Heart right ventricle (tissue), 16 donors: Measurements from ENCODE around the gene PPP6R3. TPM values are rescaled to one million over a fixed set of nuclear protein-coding genes. Genes with fewer than 3 reads are reported as not detected.

Experiments used
- ATAC-seq, 8 donors: fragments of 200-7000 bp; cut with Tn5 transposase; one replicate each; pipeline ENCODE4 v1.9.1; 2020; ENCODE audit warnings: mild to moderate bottlenecking in 8 of 8, moderate library complexity in 8 of 8, moderate number of reproducible peaks in 1 of 8
- DNase-seq, 2 donors: peaks; one replicate each; pipeline ENCODE4 v3.0.0-alpha.2; 2020
- H3K27ac ChIP-seq, 10 donors: fragments of 200-600 bp; sonication (generic) in 2 of 10; one replicate each; pipeline versions ENCODE4 v1.5.0 to v1.8.0; 2020 to 2022; ENCODE audit warnings: mild to moderate bottlenecking in 3 of 10
- H3K27me3 ChIP-seq, 7 donors: fragments of 200-600 bp; one replicate each; pipeline ENCODE4 v1.8.0; 2021 to 2022; ENCODE audit warnings: mild to moderate bottlenecking in 2 of 7
- H3K36me3 ChIP-seq, 9 donors: fragments of 200-600 bp; sonication (generic) in 1 of 9; one replicate each; pipeline versions ENCODE4 v1.5.0 to v1.8.0; 2020 to 2022; ENCODE audit warnings: mild to moderate bottlenecking in 2 of 9
- H3K4me1 ChIP-seq, 9 donors: fragments of 200-600 bp; sonication (generic) in 1 of 9; one replicate each; pipeline versions ENCODE4 v1.5.0 to v1.8.0; 2020 to 2022; ENCODE audit warnings: mild to moderate bottlenecking in 4 of 9
- H3K4me3 ChIP-seq, 10 donors: fragments of 200-600 bp; sonication (generic) in 2 of 10; one replicate each; pipeline versions ENCODE4 v1.5.0 to v1.8.0; 2020 to 2022; ENCODE audit warnings: mild to moderate bottlenecking in 7 of 10, moderate library complexity in 2 of 10
- H3K9me3 ChIP-seq, 11 donors: fragments of 200-600 bp in 10 of 11; sonication (generic) in 2 of 11; one replicate each; pipeline versions ENCODE4 v1.5.0 to v1.8.0; 2013 to 2022; ENCODE audit warnings: mild to moderate bottlenecking in 2 of 11, control low read depth in 1 of 11, moderate library complexity in 1 of 11
- WGBS, 2 donors: extraction: QIAGEN DNeasy Blood & Tissue Kit; methylation state at CpG; one replicate each; pipeline ENCODE4 v1.1.7; 2013; ENCODE audit warnings: inconsistent platforms in 1 of 2; 5-methylcytosine and 5-hydroxymethylcytosine counted together
- intact Hi-C, 10 donors: fragments of 100-400 bp; cut with DNase I; formaldehyde crosslinking; loops; one replicate each; pipeline versions ENCODE4 v1.11.1 to v1.14.2; 2022
- polyA plus RNA-seq, 2 donors: library from polyadenylated mRNA; stranded (reverse); fragments of 200-250 nt; gene quantifications; one replicate each; pipeline ENCODE4 v1.2.3, GENCODE V29; 2013
- total RNA-seq, 10 donors: library from RNA; stranded (reverse); fragmentation: NEBNext Ultra II Directional in 3 of 10; extraction: Animal tissue kit (Norgen Biotek cat#: 25700) in 3 of 10; gene quantifications; one replicate each; pipeline versions ENCODE4 v1.2.1 to v1.2.4, GENCODE V29; 2021 to 2023
- TF ChIP-seq, protein P1 (sequence below), 9 donors: fragments of 200-600 bp; sonication (generic) in 2 of 9; IDR thresholded peaks; one replicate each; pipeline versions ENCODE4 v1.5.0 to v1.8.0; 2021 to 2022; ENCODE audit warnings: antibody characterized with exemption in 9 of 9, mild to moderate bottlenecking in 5 of 9, moderate library complexity in 1 of 9
- donor health status: Arrhythmogenic right ventricular cardiomyopathy.
- donor health status: ischemic (EF 13 %, LVEDD 7.1; RV severe dilation, severe dysfunction).
- donor health status: healthy with polysubstance abuse.
- donor health status: DM: no; HTN: yes; CAD: no.
- donor health status: DM: no; HTN: no; CAD: no.
- donor health status: ischemic (EF 25% LVEDD 6.9; RV normal size, moderate dysfunction).
- donor health status: ischemic (EF 25% LVEDD 5.7; RV mildly dilated, moderate dysfunction).
- donor health status: healthy.
- donor health status: DM: yes; HTN: yes; CAD: no.
- donor health status: Ischemic cardiomyopathy.
- donor health status: ischemic (EF 35%, LVEDD 5.7; RV mildly dilated, moderate dysfunction).
- donor health status: nonischemic (EF 11% LVEDD 7.7; RV severe dilation, severe dysfunction).
- donor health status: DM: yes; HTN: yes; CAD: no.
- donor health status: PGD.
- donor health status: ischemic (EF 29% LVEDD 5.4; RV normal size, mild dysfunction).
- donor health status: nonischemic (EF 23%, LVEDD 6.1; RV moderate dilation, normal function).

The PPP6R3 gene
- total and polyA plus RNA-seq, 12 donors = 18.4 to 98.1 (median 80.8) TPM

DNA sequence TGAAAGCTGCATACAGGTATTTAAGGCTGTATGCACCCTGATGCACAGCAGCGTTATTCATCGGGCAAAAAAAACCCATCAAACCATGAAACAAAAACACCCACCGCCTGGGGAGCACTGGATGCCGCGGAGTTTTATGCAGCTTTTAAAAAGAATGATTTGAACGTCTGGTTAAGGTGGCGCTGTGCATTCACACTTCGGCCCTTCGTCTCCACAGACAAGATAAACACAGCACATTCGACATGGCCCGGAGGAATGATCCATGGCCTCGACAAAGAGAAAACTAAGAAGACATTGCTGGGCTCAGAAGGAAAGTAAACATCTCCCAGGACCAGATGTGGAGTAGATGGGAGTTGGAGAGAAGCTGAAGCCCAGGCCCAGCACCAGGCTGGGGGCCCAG is 183.0 kb downstream of the PPP6R3 start:
- peaks cover 0 to 7% (median 0%) of the 10 kb centered on the region in 7 donors for H3K27me3 ChIP-seq
- intact Hi-C loops = no loop called here
- peaks cover 0 to 21% (median 14%) of the 10 kb centered on the region in 11 donors for H3K9me3 ChIP-seq

DNA sequence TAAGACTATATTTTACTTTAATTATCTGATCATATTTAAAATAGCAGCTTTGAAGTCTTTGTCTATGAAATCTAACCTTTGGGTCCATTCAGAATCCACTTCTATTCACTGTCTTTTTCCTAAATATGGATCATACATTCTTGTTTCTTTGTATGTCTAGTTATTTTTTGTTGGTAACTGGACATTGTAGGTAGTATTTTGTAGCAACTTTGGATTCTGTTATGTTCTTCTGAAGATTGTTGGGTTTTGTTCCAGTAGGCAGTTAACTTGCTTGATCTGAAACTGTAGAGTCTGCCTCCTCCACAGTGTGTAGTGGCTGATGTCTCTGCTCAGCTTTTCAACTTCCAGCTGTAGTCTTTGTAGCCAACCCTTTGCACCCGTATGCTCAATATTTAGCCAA is 186.3 kb downstream of the PPP6R3 start:
- intact Hi-C loops = no loop called here
- TF ChIP-seq, protein P1, sequence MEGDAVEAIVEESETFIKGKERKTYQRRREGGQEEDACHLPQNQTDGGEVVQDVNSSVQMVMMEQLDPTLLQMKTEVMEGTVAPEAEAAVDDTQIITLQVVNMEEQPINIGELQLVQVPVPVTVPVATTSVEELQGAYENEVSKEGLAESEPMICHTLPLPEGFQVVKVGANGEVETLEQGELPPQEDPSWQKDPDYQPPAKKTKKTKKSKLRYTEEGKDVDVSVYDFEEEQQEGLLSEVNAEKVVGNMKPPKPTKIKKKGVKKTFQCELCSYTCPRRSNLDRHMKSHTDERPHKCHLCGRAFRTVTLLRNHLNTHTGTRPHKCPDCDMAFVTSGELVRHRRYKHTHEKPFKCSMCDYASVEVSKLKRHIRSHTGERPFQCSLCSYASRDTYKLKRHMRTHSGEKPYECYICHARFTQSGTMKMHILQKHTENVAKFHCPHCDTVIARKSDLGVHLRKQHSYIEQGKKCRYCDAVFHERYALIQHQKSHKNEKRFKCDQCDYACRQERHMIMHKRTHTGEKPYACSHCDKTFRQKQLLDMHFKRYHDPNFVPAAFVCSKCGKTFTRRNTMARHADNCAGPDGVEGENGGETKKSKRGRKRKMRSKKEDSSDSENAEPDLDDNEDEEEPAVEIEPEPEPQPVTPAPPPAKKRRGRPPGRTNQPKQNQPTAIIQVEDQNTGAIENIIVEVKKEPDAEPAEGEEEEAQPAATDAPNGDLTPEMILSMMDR (IDR thresholded peaks at IDR 0.05) = no peak
- peaks cover 0 to 4% (median 0%) of the 10 kb centered on the region in 9 donors for H3K4me1 ChIP-seq
- H3K9me3 ChIP-seq = peaks cover 0 to 21% (median 14%) of the 10 kb centered on the region in 11 donors
- H3K27me3 ChIP-seq = peaks cover 0 to 27% (median 25%) of the 10 kb centered on the region in 7 donors
- ATAC-seq (no peak), DNase-seq (no peak)
- no peaks in the 10 kb centered on the region for H3K36me3 ChIP-seq
- 92 to 96% methylated on average over 1 of the region's 1 CpG for WGBS, 2 donors
- H3K4me3 ChIP-seq = no peak overlapping the region
- H3K27ac ChIP-seq = no peak overlapping the region

More for the DNA sequence above, 183.0 kb downstream of the PPP6R3 start:
- no peak for DNase-seq
- no peaks in the 10 kb centered on the region for H3K36me3 ChIP-seq
- WGBS, 2 donors = 32 to 54% methylated on average over 12 of the region's 12 CpGs
- H3K27ac ChIP-seq = no peak overlapping the region
- H3K4me1 ChIP-seq = no peaks in the 10 kb centered on the region
- no peak for ATAC-seq
- TF ChIP-seq, protein P1 (IDR thresholded peaks at IDR 0.05) = no peak
- H3K4me3 ChIP-seq = no peak overlapping the region

DNA sequence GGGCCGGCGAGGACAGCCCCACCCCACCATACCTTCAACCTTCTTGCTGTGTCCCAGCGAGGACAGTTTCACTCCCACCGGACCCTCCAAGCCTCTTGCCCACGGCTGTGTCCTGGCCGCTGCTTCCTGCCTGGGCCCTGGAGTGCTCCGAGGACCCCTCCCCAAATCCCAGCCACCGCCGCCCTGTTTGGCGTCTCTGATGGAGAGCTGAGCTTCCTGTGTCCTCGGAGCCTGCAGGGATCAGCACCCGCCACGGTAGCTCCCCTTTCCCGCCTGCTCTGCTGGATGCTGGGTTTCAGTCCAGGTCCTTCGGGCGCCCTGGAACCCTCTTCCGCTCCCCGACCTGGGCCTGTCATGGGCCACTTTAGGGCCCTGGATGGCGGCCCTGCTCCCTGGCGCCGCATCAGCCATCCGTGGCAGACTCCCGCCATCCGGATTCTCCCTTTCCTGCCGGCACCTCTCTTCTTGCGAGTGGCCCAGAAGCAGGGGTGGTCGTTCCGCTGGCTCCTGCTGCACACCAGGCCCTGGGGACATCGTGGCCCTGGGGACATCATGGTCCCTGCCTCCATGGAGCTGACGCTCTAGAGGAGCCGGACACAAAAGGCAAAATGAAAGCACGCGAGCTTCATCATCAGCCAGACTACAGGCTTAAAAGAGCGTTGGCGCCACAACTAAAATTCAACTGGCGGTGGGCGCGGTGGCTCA is 189.5 kb downstream of the PPP6R3 start:
- ATAC-seq (no peak), DNase-seq (no peak)
- H3K4me3 ChIP-seq = no peak overlapping the region
- WGBS, 2 donors = 56 to 63% methylated on average over 37 of the region's 38 CpGs
- H3K9me3 ChIP-seq = peaks cover 0 to 21% (median 14%) of the 10 kb centered on the region in 11 donors
- H3K4me1 ChIP-seq = peaks cover 0 to 8% (median 0%) of the 10 kb centered on the region in 9 donors
- H3K27ac ChIP-seq = no peak overlapping the region
- H3K27me3 ChIP-seq = peaks cover 0 to 51% (median 33%) of the 10 kb centered on the region in 7 donors
- TF ChIP-seq, protein P1 (IDR thresholded peaks at IDR 0.05) = no peak
- intact Hi-C loops = no loop called here
- no peaks in the 10 kb centered on the region for H3K36me3 ChIP-seq

DNA sequence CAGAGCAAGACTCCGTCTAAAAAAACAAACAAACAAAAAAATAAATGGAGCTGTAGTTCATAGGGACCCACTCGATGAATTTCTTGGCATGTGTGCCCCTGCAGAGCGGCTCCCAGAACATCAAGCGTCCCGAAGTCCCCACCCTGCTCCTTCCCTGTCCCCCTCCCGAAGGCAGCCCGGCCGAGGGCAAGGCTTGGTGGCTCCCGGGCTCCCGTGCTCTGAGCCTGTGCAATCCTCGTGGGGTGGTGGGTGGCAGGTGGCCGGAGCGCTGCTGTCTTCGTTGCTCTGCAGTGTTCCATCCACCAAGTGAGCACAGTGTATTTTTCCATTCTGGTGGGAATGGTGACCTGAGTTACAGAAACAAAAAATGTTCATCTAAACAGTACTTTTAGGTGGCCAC is 190.2 kb downstream of the PPP6R3 start:
- Histone ChIP-seq H3K27me3 (peaks cover 0 to 51% (median 39%) of the 10 kb centered on the region in 7 donors), H3K4me1 (peaks cover 0 to 8% (median 0%) of the 10 kb centered on the region in 9 donors), H3K36me3 (no peaks in the 10 kb centered on the region), H3K9me3 (peaks cover 0 to 26% (median 16%) of the 10 kb centered on the region in 11 donors), H3K27ac (no peak overlapping the region), H3K4me3 (no peak overlapping the region)
- no peak for DNase-seq
- peak in 1 of 8 donors; percentile 4 for ATAC-seq
- TF ChIP-seq, protein P1 (IDR thresholded peaks at IDR 0.05) = no peak
- intact Hi-C loops = no loop called here
- WGBS, 2 donors = 89% methylated on average over 14 of the region's 14 CpGs
